Type B pancreatic cell (in vitro differentiated cells): ENCODE results near the gene PRKCE. TPM values are rescaled to one million over a fixed set of nuclear protein-coding genes. Genes with fewer than 3 reads are reported as not detected.

ENCODE experiments used
- DNase-seq: peaks from one replicate; pipeline ENCODE4 v3.0.0; 2021; ENCODE audit warnings: mixed read lengths; ENCODE audit not compliant: unreplicated experiment; ENCODE audit errors: extremely low spot score
- H3K27ac Mint-ChIP-seq: 2 replicates; pipeline ENCODE4 v1.8.0; 2021; ENCODE audit warnings: mild to moderate bottlenecking, mixed read lengths
- H3K27me3 Mint-ChIP-seq: 2 replicates; pipeline ENCODE4 v1.8.0; 2021; ENCODE audit warnings: mixed read lengths
- H3K36me3 Mint-ChIP-seq: 2 replicates; pipeline ENCODE4 v1.8.0; 2021; ENCODE audit warnings: mixed read lengths
- H3K4me1 Mint-ChIP-seq: one replicate; pipeline ENCODE4 v1.8.0; 2021; ENCODE audit warnings: mixed read lengths; ENCODE audit not compliant: unreplicated experiment
- H3K4me3 Mint-ChIP-seq: 2 replicates; pipeline ENCODE4 v1.8.0; 2021; ENCODE audit warnings: mild to moderate bottlenecking, mixed read lengths
- H3K9me3 Mint-ChIP-seq: 2 replicates; pipeline ENCODE4 v1.8.0; 2021; ENCODE audit warnings: mixed read lengths
- CTCF ChIP-seq: fragments of 200-600 bp; sonication (generic); conservative IDR thresholded peaks from 2 replicates; pipeline ENCODE4 v1.5.0; 2021; ENCODE audit warnings: antibody characterized with exemption, mild to moderate bottlenecking
- total RNA-seq: library from RNA; stranded (reverse); gene quantifications from 2 replicates; pipeline ENCODE4 v1.2.1, GENCODE V29; 2021; ENCODE audit warnings: low replicate concordance

PRKCE gene
- total RNA-seq, 1 donor from 2014 or later = 21.2 TPM

- peaks cover 5% of the 10 kb centered on the region for H3K4me1 Mint-ChIP-seq
- peaks cover 6% of the 10 kb centered on the region for H3K9me3 Mint-ChIP-seq
- no peak overlapping the region for H3K27ac Mint-ChIP-seq
- no peak for DNase-seq
- no peaks in the 10 kb centered on the region for H3K27me3 Mint-ChIP-seq
- TF ChIP-seq CTCF = no peak
- H3K4me3 Mint-ChIP-seq = no peak overlapping the region
- H3K36me3 Mint-ChIP-seq = peaks cover 4% of the 10 kb centered on the region
Measured at GRCh38 chr2:45994060-45994459, 342.6 kb downstream of the PRKCE start.

- Mint-ChIP-seq H3K36me3 (peaks cover 8% of the 10 kb centered on the region), H3K9me3 (peaks cover 10% of the 10 kb centered on the region), H3K4me3 (no peak overlapping the region), H3K27me3 (no peaks in the 10 kb centered on the region), H3K4me1 (peaks cover 8% of the 10 kb centered on the region), H3K27ac (no peak overlapping the region)
- no peak for TF ChIP-seq CTCF
- DNase-seq = no peak
Measured at GRCh38 chr2:46000660-46001059, 349.2 kb downstream of the PRKCE start.

DNA sequence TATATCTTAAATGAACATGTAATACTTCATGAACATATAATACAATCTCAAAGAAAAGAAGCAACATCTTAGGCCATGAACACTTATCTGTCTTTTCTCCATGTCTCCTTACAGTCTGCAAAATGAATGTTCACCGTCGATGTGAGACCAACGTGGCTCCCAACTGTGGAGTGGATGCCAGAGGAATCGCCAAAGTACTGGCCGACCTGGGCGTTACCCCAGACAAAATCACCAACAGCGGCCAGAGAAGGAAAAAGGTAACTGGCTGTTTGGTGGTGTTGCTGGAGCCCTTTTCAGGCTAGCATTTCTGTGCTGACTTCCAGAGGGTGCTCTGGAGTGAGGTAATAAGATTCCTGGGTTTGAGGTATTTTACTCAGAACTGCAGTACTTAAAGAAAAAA is 349.8 kb downstream of the PRKCE start:
- Mint-ChIP-seq H3K27ac (peak overlapping the region; percentile 79), H3K9me3 (peaks cover 10% of the 10 kb centered on the region), H3K27me3 (no peaks in the 10 kb centered on the region), H3K4me1 (peaks cover 8% of the 10 kb centered on the region), H3K4me3 (no peak overlapping the region), H3K36me3 (peaks cover 11% of the 10 kb centered on the region)
- no peak for DNase-seq
- TF ChIP-seq CTCF = no peak

DNA sequence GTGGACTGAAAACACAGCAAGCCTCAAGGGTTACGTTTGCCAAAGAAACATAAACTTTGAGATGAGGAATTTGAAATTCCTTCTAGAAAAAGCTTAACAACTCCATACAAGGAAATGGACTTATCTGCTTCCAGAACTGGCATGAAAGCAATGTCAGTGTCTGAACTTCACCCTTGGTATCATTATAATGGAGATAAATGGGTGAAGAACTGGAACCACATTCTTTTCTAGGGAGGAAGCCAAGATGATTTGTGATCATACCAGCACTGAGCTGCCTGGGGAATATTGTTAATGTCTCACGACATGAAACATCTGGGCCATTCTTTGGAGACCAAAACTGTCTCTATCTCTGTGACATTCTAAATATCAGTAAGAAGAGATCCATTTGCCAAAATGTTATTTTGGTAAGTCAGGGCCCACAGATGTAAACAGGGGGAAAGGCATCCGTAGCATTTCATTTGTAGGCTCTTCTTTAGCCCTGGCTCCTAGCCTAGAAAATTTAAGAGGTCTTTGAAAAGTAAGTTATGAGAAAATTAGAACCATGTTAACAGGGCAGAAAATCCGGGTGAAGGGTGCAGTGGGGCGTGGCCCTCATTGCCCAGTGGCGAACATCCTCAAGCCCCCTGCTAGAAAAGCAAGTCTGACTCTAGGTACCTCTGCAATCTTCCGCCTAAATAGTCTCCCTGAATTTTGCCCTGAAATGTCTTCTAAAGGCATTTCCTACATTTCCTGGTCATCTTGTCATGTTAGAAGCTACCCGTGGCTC is 350.4 kb downstream of the PRKCE start:
- H3K9me3 Mint-ChIP-seq = peaks cover 10% of the 10 kb centered on the region
- no peaks in the 10 kb centered on the region for H3K27me3 Mint-ChIP-seq
- peaks cover 8% of the 10 kb centered on the region for H3K4me1 Mint-ChIP-seq
- peak overlapping the region; percentile 79 for H3K27ac Mint-ChIP-seq
- no peak for TF ChIP-seq CTCF
- H3K4me3 Mint-ChIP-seq = peak overlapping the region; percentile 54
- no peak for DNase-seq
- H3K36me3 Mint-ChIP-seq = peaks cover 14% of the 10 kb centered on the region

GRCh38 chr2:46002507-46002883 is 351.0 kb downstream of the PRKCE start:
- no peak for TF ChIP-seq CTCF
- peaks cover 14% of the 10 kb centered on the region for H3K36me3 Mint-ChIP-seq
- peaks cover 10% of the 10 kb centered on the region for H3K9me3 Mint-ChIP-seq
- H3K27ac Mint-ChIP-seq = peak overlapping the region; percentile 79
- no peak overlapping the region for H3K4me3 Mint-ChIP-seq
- no peaks in the 10 kb centered on the region for H3K27me3 Mint-ChIP-seq
- peaks cover 8% of the 10 kb centered on the region for H3K4me1 Mint-ChIP-seq
- DNase-seq = no peak
